CD4-positive, alpha-beta T cell treated with Interferon alpha-2 for 1 hour (primary cell): ENCODE data around the gene POLQ.
"Not testable (repeated sequence)": the region's sequence is repeated elsewhere in the genome, so short reads cannot be mapped to it uniquely, and the experiment has no call there.

ENCODE experiments used
- DNase-seq, 2 donors: peaks; one replicate each; pipeline ENCODE4 v3.0.0-alpha.2; 2020 to 2022

POLQ gene

GRCh38 chr3:121505256-121505655 is 40.5 kb downstream of the POLQ start:
- no peak for DNase-seq

GRCh38 chr3:121504618-121505017 is 41.2 kb downstream of the POLQ start:
- DNase-seq, result no peak

GRCh38 chr3:121496786-121497185 is 49.0 kb downstream of the POLQ start:
- DNase-seq, result no peak

- DNase-seq, result no peak
These were observed 52.4 kb downstream of the POLQ start for GRCh38 chr3:121493431-121493830.

- DNase-seq, result no peak
These were observed 54.0 kb downstream of the POLQ start for GRCh38 chr3:121491683-121492320.

GRCh38 chr3:121490161-121490560 is 55.6 kb downstream of the POLQ start:
- no peak for DNase-seq

- DNase-seq, result no peak
These were observed 57.2 kb downstream of the POLQ start for GRCh38 chr3:121488628-121489027.

GRCh38 chr3:121483290-121483689 is 62.5 kb downstream of the POLQ start:
- no peak for DNase-seq

GRCh38 chr3:121482660-121483059 is 63.1 kb downstream of the POLQ start:
- no peak for DNase-seq

GRCh38 chr3:121481106-121481880 is 64.5 kb downstream of the POLQ start:
- DNase-seq, result no peak

GRCh38 chr3:121477589-121477988 is 68.2 kb downstream of the POLQ start:
- no peak for DNase-seq

- no peak for DNase-seq
These were observed 72.8 kb downstream of the POLQ start for GRCh38 chr3:121473001-121473400.

- no peak for DNase-seq
These were observed 78.7 kb downstream of the POLQ start for GRCh38 chr3:121467085-121467484.

- no peak for DNase-seq
These were observed 82.0 kb downstream of the POLQ start for GRCh38 chr3:121463745-121464144.

- DNase-seq, result no peak
These were observed 83.2 kb downstream of the POLQ start for GRCh38 chr3:121462565-121462964.

- DNase-seq, result not testable (repeated sequence)
These were observed 94.0 kb downstream of the POLQ start for GRCh38 chr3:121451752-121452151.

- DNase-seq, result no peak
These were observed 102.3 kb downstream of the POLQ start for GRCh38 chr3:121443456-121443855.

- no peak for DNase-seq
These were observed 109.1 kb downstream of the POLQ start for GRCh38 chr3:121436641-121437040.

GRCh38 chr3:121436074-121436473 is 109.7 kb downstream of the POLQ start:
- DNase-seq, result no peak

- peak; percentile 41 to 83 for DNase-seq
These were observed 113.9 kb downstream of the POLQ start for GRCh38 chr3:121431726-121432517.

GRCh38 chr3:121430664-121431215 is 115.0 kb downstream of the POLQ start:
- DNase-seq, result no peak

- DNase-seq, result no peak
These were observed 121.2 kb downstream of the POLQ start for GRCh38 chr3:121424549-121424948.

GRCh38 chr3:121418182-121418581 is 127.6 kb downstream of the POLQ start:
- no peak for DNase-seq
